HG02623 (cell line): Measurements from ENCODE around the gene CCDC148.
A peak's percentile ranks its signal among the peaks of the same experiment; 100 is the strongest.

ENCODE experiments used
- ATAC-seq: cut with Tn5 transposase; IDR thresholded peaks from one replicate; pipeline ENCODE4 v1.9.1; 2021; ENCODE audit warnings: moderate library complexity; ENCODE audit not compliant: unreplicated experiment

Gene CCDC148

GRCh38 chr2:158456309-158457066 is at the start of gene CCDC148, which contains the start of gene PKP4:
Gene CCDC148 (minus strand): TSS chr2:158456753. CDS start chr2:158456439, 314 bp downstream.
Gene PKP4 (plus strand): TSS chr2:158456952. CDS start chr2:158533185, 76,233 bp downstream.
- ATAC-seq: peak; percentile 95

GRCh38 chr2:158505448-158505934 is 48.9 kb upstream of the CCDC148 start:
- ATAC-seq: no peak

- no peak for ATAC-seq
These were observed 47.5 kb upstream of the CCDC148 start for GRCh38 chr2:158504088-158504487.

- no peak for ATAC-seq
These were observed 46.4 kb upstream of the CCDC148 start for GRCh38 chr2:158502974-158503373.

DNA sequence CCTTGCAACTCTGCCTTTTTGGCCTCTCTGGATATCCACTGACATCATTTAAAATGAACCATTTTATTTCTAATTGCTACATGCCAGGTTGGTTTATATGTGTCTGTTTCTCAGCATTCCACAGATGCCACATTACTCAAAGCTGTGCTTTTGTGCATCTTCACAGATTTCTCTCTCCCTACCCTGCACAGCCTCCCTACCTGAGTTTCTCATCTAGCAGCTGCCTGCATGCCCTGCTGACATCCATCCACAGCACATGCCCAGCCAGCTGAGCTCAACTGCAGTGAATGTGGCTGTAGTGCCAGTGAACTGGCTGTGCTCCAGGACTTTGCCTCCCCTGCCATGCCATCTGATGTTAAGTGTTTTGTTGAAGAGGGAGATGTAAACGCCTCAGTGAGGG is 44.7 kb upstream of the CCDC148 start:
- ATAC-seq: no peak

DNA sequence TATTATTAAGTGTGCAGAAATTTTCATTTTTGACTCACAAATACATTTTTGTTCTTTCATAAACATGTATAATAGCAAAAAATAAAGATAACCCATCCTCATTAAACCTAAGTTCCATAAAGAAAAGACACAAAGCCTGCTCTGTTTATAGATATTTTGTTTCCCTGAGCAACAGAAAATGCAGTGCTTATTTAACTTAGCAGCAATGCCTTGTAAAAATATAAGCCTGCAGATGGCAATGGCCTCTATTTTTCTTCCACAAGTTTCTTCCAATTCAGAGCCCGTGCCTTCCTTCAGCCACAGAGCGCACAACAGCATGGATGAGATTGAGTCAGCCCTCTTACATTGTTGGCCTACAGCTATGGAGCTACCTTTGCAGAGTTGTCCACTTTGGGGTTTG is 43.8 kb upstream of the CCDC148 start:
- ATAC-seq: no peak

DNA sequence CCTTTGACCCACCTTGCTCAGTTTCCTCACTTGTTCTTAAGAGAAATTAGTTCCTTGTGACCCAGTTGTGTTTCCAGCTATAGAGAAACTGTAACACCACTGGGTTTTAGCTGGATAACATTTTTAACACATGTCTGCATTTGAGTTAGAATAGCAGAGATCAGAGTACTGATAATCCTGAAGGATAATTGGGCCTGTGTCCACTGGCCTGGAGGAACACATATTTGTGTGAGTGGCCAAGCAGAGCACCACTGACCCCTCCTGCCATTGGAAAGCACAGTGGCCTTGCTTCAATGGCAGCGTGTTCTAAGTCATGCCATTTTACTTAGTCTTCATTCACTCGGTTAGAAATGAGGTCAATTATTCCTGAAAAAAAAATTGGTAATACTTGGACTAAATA is 42.8 kb upstream of the CCDC148 start:
- no peak for ATAC-seq

GRCh38 chr2:158498749-158499136 is 42.2 kb upstream of the CCDC148 start:
- no peak for ATAC-seq

DNA sequence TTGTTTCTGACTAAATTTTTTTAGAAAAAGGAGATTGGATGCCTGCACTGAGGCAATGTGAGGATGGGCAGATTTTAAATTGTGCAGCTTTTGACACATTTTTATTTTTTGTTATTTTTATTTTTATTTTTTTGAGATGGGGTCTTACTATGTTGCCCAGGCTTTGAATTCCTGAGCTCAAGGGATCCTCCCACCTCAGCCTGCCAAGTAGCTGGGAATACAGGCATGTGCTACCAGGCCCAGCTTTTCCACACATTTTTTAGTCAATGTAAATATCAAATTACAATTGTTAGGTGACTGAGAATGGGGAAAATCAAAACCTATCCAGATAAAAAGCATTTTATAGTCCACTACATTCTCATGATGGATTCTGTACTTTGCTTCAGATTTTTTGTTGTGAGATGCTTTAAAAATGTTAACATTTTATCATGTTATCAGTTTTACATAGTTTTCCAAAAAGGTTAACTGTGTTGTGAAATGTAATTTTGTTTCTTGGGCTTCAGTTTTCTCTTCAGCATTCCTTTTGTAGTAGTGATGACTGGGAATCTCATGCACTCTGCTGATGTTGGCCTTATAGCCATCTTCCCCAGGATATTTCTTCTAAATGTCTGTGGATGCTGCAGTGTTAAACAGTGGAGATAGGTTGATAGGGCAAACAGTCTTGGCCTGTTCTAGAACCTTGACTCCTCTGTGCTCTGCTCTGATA is 41.6 kb upstream of the CCDC148 start:
- no peak for ATAC-seq

- no peak for ATAC-seq
These were observed 40.9 kb upstream of the CCDC148 start for GRCh38 chr2:158497486-158497885.

GRCh38 chr2:158496986-158497385 is 40.4 kb upstream of the CCDC148 start:
- ATAC-seq: no peak

DNA sequence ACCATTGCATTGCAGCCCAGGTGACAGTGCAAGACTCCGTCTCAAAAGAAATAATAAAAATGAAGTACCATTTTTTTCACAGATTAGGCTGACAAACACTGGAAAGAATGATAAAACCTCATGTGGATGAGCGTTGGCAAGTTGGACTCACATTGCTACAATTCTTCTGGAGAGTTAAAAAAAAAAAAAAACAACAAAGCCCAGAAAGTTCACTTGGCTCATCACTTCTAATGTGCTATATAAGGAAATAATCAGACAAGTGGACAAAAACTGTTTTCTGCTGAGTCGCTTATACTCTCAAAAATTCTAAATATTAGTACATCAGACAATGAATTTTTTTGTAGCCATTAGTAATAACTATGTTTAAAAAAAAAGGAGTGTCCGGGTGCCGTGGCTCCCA is 38.6 kb upstream of the CCDC148 start:
- ATAC-seq: no peak

DNA sequence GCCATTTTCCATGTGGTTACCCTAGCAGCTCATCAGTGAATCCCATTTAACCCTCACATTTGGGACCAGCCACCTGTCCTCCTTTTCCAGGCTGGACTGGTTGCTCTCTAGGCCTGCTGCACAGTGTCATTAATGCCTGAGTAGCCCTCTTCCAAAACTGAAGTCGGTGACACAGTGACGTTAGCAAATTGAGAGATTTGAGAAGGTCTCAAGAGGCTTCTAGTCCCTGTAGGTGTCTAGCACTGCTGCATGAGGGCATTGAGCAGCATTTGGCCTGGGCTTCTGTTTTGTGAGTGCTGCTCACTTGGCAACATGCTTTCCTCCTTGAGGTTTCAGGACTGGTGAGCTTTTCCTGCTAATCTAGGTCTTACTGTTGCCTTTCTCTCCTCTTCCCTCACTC is 36.9 kb upstream of the CCDC148 start:
- no peak for ATAC-seq

DNA sequence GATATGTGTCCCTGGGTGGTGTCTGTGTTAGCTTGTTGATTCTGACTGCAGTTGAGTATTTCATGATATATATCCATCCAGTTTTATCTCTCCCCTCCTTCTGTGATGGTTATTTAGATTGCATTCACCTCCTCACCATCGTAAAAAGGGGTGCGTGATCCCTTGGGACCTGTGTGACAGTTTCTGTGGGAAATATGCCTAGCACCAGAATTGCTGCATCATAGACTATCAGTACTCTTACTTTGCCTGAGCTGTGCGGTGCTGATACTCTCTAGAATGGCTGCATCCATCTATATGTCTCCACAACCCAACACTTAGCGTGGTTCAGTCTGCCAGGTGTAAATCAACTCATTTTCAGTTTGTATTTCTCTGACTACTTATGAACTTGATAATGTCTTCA is 34.5 kb upstream of the CCDC148 start:
- ATAC-seq: no peak

DNA sequence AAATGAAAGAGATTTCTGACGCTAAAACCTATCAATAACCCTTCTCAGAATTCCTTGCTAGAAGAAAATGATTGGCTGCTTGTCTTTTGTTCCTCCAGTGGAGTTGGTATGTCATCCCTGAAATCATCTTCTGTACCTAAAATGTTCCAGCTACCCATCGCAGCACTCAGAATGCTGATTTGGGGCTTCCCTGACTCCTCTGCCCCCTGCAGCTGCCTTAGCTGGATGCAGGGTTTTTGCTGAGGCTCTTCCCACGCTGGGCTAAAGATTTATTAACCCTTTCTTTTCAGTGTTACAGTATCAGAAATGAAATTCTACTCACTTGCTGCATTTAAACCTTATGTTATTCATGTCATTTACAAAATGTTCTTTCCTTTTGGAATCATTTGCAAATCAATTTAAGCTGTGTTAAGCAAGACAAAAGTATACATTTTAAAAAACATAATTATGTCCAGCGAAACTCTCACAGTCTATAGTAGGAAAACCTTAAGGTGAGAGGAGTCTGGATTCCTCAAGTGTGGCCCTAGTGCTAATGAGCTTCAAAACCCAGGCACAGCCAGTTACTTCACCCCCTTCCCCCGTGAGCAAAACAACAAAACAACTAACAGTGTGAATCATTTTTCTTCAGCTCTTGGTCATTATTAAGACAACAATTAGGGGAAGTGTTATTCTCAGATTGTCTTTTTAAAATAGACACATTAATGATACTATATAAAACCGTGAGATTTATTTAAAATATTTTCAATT is 33.0 kb upstream of the CCDC148 start:
- no peak for ATAC-seq

GRCh38 chr2:158488442-158489216 is 32.1 kb upstream of the CCDC148 start:
- no peak for ATAC-seq

DNA sequence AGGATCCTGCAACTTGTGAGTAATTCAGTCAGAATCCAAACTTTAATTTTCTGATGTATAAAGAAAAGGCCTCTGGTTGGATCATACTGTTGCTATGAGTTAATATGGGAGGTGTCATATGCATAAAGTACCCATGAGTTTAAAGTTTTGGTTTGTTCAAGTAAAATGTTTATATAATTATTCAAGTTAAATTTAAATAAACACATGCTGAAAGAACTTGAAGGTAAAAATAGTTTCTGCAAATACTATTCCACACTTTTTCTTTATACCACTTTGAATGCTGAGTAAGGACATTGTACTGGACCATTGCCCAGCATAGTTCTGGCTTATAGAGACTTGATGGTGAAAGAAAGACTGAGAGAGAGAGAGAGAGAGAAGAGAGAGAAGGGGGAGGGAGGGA is 30.9 kb upstream of the CCDC148 start:
- ATAC-seq: no peak

- no peak for ATAC-seq
These were observed 30.4 kb upstream of the CCDC148 start for GRCh38 chr2:158486970-158487325.

DNA sequence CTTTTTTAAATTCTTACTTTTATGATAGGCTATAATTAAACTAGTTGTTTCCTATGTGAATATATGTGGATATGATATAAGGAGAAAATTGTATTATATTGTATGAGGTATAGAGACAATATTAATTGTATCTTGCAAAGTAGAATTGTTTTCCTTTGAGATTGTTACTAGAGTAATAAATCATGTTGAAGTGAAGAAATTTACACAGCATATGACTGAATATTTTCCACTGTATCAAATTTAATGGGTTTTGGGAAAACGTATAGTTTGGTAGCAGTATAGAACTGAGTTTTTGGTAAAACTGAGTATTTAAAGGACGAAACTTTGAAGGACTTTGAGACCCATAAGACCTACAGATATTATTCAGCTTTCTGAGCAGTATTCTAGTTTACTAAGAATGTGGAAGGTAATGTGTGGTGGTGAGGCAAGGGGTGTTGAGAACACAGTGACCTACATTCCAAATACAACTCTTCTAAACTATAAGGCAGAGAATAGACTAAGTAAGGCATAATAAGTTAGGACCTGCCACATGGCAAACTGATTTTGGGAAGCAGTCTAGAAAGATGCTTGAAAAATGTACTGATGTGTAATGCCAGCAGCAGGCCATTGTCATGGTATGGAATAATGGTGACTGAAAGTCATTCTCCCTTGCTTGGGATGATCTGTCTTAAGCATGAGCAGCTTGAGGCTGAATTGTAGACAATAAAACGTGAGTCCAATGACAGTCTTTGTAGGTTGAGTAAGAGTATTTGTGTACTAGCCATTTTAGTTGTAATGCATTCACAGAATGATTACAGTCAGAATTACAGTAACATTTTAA is 29.8 kb upstream of the CCDC148 start:
- ATAC-seq: no peak
